Sigmoid colon (tissue), 4 donors: ENCODE results near the gene PJA1.

ENCODE experiments used
- POLR2A ChIP-seq, 2 donors: fragments of 450-650 bp; IDR thresholded peaks; one replicate each; pipeline ENCODE4 v1.6.1; 2016; ENCODE audit warnings: antibody characterized with exemption in 2 of 2, mild to moderate bottlenecking in 2 of 2, moderate library complexity in 2 of 2
- POLR2AphosphoS5 ChIP-seq, 4 donors: sonication (generic); formaldehyde crosslinking; IDR thresholded peaks; one replicate each; pipeline ENCODE4 v1.6.1; 2017; ENCODE audit warnings: antibody characterized with exemption in 4 of 4

- TF ChIP-seq POLR2A (IDR thresholded peaks at IDR 0.05): no peak
- no peak for TF ChIP-seq POLR2AphosphoS5 (IDR thresholded peaks at IDR 0.05)
These were observed 47.3 kb downstream of the PJA1 start for GRCh38 chrX:69117876-69118526.
